ENCODE data around the gene C3orf38.
"Not testable (repeated sequence)": the region's sequence is repeated elsewhere in the genome, so short reads cannot be mapped to it uniquely, and the experiment has no call there.

The C3orf38 gene

DNA sequence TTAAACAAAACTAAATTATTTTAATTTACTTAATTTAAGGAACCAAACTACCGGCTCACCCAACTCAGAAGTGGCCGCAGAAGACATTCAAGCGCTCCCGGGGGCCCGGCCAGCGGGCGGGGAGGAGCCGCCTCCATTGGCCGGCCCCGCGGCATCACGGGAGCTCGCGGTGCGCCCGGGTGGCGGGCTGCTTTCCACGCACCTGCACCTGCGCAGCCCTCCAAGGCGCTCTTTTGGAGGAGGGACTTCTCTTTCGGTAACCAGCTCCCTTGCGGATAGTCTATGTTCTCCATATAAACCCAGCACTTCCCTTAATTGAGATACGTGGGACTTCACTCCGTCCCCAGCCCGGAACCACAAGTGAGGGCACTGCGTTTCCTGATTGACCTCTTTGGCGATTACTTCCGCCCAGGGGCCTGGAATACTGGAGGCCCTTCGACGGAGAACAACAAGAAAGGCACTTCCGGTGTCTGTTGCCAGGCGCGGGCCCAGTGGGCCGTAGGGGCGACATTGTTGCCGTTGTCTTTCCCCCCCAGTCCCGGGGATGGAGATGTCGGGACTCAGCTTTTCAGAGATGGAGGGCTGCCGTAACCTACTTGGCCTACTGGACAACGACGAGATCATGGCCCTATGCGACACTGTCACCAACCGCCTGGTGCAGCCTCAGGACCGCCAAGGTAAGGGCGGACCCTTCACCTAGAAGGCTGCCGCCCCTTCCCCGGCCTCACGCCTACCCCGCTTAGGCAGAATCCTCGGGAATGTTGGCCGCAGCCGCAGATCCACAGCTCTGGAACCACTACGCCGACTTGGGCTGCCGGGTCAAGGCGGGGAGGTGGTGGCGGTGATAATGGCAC, at the start of gene C3orf38:
Gene C3orf38, plus strand, starts transcription at position 451 of the 854 bp plus-strand sequence. Its CDS starts 94 bp downstream, at position 545.
- DNase-seq (ENCODE audit: low spot score) = peak; percentile 91

DNA sequence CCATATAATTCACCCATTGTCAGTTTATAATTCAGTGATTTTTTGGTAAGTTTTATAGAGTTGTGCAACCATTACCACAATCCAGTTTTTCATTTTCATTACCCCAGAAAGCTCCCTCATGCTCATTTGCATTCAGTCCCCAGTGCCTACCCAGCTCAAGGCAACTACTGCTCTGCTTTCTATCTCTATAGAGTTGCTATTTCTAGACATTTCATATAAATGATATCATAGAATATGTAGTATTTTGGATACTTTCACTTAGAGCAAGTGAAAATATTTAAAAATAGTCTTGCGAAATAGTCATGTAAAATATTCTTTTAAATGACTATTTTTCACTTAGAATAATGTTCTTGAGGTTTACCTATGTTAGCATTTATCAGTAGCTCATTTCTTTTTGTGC, 48.6 kb upstream of the C3orf38 start:
- no peak for DNase-seq (ENCODE audit: low spot score)

DNA sequence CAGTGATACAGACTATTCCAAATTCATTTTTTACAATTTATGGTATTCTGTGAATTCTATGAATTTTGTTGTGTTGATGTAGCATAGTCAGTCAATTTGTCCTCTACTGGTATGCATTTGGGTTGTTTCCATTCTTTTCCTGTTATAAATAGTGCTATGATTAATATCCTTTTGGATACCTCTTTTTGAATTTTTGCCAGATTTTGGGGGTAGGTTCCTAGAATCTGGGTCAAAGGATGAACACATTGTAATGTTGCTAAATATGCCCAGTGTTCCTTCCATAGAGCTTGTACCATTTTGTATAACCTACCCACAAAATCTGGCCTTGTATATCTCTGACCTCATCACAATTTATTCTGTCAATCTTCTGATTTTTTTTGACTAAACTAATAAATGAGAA, 44.4 kb upstream of the C3orf38 start:
- DNase-seq (ENCODE audit: low spot score) = peak; percentile 2

DNA sequence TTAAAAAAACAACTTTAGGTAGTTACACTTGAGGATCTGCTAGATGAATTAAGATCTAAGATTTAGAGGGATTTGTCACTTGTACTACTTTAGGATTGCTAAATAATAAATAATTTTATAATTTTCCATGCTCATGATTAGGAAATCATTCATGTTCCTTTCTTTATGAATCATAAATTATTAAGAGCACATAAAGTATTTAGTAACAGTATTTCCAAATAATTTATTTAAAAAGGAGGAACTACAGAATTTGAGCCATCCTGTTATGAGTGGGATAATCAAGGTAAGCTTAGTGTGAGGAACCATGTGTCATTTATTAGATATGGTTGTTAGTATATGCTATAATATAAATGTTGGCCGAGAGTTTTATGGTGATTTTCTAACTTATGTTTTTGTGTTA, 37.5 kb upstream of the C3orf38 start:
- no peak for DNase-seq (ENCODE audit: low spot score)

DNA sequence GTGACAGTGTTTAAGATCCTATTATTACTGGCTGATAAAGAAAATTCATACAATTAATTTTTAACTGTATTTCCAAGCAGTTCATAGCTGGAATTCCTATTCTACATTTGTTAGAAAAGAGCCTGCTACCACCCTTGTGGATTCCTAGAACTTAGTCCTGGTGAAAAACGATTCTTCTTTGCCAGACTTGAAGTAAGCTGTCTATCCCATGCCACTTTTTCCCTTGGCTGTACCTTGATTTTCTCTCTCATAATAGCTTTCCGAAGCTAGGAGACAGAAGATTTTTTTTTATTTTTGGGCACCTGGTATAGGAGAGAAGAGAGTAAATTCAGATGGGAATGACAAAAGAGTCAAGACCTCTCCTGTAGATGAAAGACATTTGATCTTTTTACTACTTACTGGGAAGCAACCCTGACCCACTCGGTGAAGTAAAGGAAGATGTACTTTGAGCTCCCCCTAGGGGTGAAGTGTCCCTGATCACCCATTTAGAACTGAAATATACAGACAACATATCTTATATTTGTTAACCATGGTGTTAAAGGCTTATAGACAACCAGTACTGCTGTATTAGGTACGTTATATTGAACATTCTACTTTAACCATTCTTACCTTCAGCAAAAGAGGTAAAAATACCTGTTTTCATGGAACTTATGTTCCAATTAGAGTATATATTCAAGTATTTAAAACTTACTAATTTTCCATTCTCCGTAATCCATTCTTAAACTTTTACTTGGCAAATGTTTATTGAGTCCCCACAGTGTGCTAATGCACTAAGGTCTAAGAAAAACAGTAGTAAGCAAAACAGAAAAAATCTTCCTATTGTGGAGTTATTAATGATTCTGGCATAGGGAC, 36.2 kb upstream of the C3orf38 start:
- DNase-seq (ENCODE audit: low spot score) = peak; percentile 66

DNA sequence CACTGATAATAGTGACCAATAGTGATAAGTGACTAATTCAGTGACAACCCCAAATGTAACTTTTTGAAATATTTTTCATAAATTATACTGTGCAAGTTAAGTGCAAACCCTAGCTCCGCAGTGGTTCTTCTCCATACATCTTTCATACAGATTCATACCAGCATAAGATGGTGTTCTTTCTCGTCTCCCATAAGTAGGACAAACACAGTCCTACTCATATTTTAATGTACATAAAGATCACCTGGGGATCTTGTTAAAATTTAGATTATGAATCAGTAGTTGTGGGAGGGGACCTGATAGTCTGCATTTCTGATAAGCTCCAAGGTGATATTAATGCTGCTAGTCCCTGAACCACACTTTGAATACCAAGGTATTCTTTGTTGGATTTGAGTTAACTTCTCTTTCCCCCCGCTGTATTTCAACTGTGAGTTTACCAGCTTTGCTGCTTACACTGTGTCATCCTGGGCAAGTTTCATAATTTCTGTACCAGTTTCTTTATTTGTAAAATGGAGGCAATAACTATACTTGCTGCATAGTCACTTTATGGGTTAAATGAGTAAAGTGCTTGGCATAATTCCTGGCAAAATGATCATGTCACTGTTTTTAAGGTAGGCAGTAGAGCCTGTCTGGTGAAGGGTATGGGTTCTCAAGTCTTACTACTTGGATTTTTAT, 34.7 kb upstream of the C3orf38 start:
- DNase-seq (ENCODE audit: low spot score) = no peak

DNA sequence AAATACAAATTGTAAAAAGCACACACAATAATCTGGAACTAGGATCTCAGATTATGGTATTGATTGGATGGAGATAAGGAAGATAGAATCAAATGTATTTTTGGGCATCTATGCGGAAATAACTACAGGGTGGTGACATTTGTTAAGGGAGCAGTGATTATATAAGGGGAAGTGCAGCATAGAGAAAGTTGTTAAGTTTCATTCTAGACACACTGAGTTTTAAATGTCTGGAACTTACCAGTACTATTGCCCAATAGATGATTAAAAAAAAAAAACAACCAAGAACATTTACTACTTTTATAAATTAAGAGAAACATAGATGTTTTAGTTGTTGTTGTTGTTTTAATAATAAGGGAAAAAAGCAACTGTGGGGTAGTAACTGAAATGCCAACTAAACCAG, 32.1 kb upstream of the C3orf38 start:
- DNase-seq (ENCODE audit: low spot score) = no peak

DNA sequence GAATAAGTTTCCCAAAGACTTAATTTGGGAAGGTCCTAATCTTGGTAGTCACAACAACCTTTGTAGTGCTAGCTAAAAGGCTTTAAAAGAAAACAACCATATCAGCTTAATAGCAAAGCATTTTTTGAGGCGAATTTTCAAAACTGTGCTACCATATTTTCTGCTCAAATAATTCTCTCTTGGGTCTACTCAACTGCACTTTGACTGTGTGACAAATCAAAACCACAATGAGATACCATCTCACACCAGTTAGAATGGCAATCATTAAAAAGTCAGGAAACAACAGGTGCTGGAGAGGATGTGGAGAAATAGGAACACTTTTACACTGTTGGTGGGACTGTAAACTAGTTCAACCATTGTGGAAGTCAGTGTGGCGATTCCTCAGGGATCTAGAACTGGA, 31.2 kb upstream of the C3orf38 start:
- DNase-seq (ENCODE audit: low spot score) = not testable (repeated sequence)

DNA sequence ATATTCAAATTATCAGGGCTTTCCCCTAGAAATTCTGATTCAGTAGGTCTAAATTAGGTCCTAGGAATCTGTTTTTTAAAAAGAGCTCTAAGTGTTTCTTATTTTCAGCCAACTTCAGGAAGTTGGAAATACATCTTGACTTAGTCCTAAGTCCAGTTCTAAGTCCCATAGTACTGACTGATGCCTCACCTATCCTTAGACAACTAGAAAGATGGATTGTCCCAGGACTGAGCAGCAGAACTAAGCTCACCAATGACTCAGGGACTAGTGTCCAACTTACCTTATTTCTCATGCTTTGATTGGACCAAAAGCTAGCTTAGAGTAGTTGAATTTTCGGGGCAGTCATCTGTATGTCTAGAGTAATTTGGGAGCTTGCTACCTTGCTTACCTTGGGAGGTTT, 26.2 kb upstream of the C3orf38 start:
- DNase-seq (ENCODE audit: low spot score) = no peak

DNA sequence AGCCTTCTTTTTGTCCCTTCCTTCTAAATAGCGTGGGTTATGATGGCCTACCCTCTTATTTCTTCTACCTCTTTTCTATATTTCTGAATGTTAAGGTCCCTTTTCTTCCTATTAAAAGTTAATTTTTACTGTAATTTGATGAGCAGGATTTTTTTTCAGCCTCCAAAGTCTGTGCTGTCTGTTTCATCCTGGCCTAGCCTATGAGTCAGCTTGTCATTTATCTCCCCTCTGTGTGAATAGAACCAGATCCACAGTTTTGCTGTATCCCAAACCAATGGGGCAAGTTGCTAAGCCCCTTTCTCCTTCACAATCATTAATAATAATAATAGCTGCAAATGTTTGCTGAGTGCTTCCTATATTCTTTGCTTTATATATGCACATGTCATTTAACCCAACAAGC, 18.1 kb upstream of the C3orf38 start:
- DNase-seq (ENCODE audit: low spot score) = no peak

DNA sequence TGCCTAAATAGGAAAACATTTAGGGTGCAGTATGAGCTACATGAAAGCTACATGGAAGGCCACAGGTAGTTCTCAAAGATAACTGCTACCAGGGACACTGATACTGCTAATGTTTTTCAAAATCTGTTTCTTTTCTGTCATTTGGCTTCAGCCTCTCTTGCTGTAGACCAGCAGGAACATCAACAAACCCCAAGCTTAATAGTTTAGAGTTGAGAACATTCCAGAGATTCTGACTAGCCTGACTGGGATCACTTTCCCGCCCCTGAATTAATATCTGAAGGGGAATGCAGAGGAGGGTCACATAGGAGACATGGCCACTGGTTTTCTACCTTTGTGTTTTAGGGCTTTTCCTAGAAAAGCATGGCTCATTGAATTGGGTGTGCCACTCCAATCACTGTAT, 16.9 kb upstream of the C3orf38 start:
- DNase-seq (ENCODE audit: low spot score) = no peak

DNA sequence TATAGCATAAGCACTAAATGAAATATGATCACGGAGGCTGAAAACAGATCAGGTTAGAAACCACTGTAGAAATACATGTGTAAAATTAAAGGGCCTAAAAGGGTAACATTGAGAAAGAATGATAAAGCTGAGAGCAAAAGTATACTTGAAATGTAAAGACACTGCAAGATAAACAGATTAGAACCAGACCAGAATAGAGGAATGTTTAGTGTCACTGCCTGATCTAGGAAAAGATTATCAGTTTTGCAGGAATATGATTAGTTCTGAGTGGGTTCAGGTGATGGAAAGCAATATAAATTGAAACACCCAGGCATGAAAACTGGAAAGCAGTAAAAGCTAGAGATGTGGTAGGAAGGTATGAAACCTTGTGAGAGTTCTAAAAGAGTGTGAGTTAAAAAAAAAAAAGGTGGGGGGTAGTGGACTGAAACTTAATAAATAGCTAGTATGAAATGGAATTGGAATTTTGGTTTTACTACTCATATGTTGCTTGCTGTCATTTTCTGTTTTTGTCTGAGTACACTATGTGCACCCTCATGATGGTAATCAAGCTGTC, 16.0 kb upstream of the C3orf38 start:
- DNase-seq (ENCODE audit: low spot score) = no peak

DNA sequence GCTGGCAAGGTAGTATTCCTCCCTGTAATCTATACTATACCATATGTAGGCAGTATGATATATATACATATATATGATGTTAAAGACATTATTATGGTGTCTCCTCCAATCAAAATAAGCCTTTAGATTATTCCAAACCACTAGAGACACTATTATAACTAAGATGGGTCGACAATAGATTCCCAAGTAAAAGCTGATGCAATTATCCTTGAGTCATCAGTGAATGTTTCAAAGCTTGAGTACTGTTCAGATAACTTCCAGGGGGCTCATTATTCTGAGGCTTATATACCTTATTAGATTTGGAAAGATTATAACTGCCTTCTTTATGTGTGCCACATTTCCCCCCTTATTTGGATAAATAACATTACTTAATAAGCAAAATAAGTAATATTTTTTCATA, 11.9 kb upstream of the C3orf38 start:
- peak; percentile 16 for DNase-seq (ENCODE audit: low spot score)

DNA sequence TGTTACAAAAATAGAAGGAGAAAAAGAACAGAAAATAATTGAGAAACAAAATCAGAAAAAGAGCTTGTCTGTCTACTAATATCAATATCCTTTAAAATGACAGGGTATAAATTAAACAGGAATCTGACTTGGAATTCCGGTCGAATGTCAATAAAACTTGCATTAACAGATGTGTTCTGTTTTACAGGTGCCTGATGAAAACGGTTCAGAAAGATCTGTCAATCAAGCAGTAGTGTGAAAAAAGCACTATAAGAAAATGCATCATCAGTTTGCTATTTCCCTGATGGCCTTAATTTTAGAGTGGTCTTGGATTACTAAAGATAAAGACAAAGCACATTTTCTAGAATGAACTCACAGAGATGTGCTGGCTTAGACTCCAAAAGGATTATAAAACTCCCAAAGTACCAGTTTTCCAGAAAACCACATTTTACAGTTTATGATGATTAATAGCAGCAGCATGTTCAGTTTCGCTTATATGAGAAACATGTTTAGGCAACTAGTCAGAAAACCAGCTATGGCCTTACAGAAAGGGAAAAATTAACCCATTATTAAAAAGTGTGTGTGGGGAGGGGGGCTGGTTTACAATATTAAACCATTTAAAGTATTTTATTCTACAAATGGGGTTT, 8.2 kb upstream of the C3orf38 start:
- DNase-seq (ENCODE audit: low spot score) = peak; percentile 28

DNA sequence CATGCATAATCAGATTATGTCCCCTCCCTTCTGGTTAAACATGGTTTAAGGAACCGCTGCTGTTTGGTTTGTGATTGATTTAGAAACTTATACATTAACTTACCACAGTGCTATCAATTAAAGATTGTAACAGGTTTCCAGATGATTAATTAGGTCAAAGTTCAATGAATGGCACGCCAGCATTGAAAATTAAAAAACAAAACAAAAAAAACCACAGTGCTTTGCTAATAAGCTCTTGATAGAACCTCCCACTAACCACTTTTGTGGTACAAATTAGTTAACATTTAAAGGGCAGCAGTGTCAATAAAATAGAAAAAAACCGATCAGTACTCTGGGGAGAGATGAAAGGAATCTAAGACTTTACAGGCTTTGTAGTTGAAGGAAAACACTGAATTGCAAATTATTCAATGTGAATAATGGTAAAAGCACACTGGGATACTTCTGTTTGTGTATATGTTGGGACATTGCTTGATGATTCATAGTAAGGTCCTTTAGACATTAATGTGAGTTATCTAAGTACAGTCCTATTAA, 7.6 kb upstream of the C3orf38 start:
- DNase-seq (ENCODE audit: low spot score) = no peak

DNA sequence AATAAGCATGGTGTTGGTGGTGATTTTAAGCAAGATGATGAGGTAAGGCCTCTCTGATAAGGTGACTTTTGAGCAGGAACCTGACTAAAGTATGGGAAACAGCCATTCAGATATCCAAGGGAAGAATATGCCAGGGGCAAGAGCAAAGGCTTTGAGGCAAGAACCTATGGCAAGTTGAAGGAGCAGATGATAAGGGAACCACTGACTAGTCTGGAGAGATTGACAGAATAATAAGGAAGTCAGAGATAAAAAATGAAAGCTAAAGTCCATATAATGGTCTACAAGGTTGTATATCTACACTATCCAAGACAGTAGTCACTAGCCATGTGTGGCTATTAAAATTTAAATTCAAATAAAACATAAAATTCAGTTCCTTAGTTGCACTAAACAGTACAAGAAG, 2.5 kb upstream of the C3orf38 start:
- DNase-seq (ENCODE audit: low spot score) = no peak

DNA sequence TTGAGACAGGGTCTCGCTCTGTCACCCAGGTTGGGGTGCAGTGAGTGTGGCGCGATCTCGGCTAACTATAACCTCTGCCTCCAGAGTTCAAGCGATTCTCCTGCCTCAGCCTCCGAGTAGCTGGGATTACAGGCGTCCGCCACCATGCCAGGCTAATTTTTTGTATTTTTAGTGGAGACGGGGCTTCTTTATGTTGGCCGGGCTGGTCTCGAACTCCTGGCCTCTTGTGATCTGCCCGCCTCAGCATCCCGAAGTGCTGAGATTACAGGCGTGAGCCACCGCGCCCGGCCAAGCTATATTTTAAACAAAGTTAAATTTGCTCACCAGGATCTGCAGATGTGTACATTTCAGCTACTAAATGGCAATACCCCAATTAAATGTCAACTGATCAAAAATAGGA, 1.1 kb upstream of the C3orf38 start:
- no peak for DNase-seq (ENCODE audit: low spot score)

DNA sequence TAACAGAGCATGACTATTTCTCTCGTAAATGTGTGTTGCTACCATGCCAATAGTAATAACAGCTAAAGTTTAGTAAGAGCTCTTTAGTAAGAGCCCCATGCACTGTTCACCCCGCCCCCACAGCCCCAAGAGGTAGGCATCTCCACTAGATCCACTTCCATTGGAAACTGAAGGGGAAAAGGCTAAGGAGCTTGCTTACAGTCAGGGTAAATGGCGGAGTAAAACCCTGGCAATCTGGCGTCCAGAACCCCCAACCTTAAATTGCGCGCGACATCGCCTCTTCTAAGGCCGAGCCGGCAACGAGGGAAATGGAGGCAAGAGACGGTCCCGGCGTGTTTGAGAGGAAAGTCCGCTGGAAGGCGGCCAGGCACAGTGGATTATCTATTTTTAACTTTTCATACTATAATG, 654 bp upstream of the C3orf38 start:
- DNase-seq (ENCODE audit: low spot score) = peak; percentile 27

DNA sequence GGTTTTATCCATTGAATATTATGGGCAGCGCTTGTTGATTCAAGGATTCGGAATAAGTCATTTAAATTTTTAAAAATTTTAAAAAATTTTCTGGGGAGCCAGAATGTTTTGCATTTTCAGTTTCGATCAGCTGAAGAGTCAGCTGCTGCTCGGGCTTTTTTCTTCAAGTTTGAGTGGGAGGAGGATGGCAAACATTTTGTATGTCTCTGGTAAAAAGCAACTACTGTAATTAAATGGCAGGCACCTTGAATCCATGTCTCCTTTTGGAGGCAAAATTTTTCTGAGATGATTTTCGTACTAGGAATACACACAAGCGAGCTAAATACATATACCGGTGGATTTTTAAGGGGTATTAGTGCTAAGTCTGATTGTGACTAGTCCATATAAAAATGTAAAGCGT, 612 bp downstream of the C3orf38 start:
- DNase-seq (ENCODE audit: low spot score) = peak; percentile 5

DNA sequence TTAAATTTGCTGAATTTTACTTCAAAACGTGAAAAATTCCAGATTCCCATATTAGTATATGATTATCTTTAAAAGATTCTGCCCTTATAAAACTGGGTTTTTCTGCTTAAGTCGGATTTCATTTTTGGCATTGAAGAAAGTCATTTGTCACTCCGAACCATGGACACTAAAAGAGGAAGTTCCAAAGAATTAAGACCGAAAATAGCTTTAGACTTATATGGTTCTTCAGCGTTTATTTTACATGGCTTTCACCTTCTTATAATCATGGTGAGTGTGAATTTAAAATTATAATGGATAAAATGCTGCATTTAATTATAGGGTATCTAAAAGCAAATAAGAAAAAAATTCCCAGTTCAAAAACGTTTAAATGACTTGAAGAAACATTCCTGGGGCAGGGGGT, 1.0 kb downstream of the C3orf38 start:
- no peak for DNase-seq (ENCODE audit: low spot score)

DNA sequence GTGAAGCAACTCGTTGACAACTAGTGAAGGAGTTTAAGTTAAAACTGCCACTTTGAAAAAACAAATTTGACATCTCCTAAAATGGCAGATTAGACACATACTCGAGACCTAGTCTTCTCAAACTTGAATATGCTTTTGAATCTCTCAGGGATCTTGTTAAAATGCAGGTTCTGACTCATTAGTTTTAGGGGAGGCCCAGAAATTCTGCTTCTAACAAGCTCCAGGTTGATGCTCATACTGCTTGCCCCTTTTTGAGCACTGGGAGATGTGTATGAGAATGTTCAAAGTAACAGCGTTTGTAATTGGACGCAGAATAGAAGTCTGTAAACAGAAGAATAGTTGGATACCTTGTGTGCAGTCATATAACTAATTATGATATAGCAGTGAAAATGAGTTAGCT, 1.6 kb downstream of the C3orf38 start:
- DNase-seq (ENCODE audit: low spot score) = peak; percentile 11

DNA sequence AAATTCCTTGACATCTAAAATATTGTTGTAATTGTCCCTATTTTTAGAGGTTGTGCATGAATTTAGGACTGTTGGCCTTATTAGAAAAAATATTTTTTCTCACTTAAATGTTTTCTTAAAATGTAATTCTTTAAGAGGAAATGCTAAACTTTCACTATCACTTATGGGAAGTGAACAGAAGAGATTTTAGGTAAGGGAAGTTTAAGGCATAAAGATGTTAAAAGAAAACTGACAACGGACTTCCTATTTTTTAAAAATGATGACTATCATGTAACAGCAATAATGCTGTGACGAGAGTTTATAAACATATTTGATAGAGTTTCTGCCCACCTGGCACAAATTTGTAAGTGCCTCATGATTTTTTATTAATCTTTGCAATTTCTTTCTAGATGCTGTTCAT, 3.1 kb downstream of the C3orf38 start:
- no peak for DNase-seq (ENCODE audit: low spot score)

Data from GM03348 (cell line).